WI38 (cell line): Measurements from ENCODE around the gene COPB2.

ENCODE experiments used
- H3K4me3 ChIP-seq: 2 replicates; pipeline ENCODE4 v1.5.1; 2011; ENCODE audit warnings: low read depth, mild to moderate bottlenecking, control low read depth, low read length
- TF ChIP-seq, protein P1 (sequence below): IDR thresholded peaks from 2 replicates; pipeline ENCODE4 v1.5.1; 2012; ENCODE audit warnings: low read depth, mild to moderate bottlenecking, control low read depth, low read length

Gene COPB2

DNA sequence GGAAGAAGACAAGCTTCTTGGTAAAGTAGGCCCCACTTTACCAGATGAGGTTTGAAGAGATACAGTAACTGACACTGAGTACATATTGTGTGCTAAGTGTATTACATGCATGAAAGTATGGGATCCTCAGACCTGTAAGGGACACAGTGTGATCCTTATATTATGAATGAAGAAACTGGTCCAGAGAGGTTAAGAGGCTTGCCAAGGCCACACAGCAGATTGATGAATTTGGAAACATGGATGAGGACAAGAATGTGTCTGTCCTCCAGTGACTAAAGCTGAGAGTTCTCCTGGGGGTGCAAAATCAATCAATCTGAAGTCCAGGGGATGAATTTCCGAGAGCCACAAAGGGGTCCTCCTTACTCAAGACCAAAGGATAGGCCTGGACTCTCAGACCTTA, 77.0 kb downstream of the COPB2 start:
- H3K4me3 ChIP-seq = no peak overlapping the region
- TF ChIP-seq, protein P1, sequence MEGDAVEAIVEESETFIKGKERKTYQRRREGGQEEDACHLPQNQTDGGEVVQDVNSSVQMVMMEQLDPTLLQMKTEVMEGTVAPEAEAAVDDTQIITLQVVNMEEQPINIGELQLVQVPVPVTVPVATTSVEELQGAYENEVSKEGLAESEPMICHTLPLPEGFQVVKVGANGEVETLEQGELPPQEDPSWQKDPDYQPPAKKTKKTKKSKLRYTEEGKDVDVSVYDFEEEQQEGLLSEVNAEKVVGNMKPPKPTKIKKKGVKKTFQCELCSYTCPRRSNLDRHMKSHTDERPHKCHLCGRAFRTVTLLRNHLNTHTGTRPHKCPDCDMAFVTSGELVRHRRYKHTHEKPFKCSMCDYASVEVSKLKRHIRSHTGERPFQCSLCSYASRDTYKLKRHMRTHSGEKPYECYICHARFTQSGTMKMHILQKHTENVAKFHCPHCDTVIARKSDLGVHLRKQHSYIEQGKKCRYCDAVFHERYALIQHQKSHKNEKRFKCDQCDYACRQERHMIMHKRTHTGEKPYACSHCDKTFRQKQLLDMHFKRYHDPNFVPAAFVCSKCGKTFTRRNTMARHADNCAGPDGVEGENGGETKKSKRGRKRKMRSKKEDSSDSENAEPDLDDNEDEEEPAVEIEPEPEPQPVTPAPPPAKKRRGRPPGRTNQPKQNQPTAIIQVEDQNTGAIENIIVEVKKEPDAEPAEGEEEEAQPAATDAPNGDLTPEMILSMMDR = no peak

DNA sequence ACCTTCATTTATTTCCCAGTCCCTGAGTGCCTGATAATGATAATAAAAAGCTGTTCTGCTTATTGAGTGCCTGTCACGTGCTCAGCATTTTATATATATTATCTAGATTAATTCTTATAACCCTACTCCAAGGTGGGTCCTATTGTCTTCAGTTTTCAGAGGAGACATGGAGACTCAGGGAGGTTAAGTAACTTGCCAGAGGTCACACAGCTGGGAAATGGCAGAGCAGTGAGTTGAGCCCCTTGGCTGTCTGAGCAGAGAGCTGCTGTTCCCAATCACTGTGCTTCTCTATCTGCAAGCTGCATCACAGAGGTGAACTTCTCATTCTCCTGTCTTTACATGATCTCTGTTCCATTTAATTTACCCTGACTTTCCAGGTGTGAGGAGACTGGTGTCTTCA, 77.9 kb downstream of the COPB2 start:
- TF ChIP-seq, protein P1 = no peak
- H3K4me3 ChIP-seq = no peak overlapping the region

DNA sequence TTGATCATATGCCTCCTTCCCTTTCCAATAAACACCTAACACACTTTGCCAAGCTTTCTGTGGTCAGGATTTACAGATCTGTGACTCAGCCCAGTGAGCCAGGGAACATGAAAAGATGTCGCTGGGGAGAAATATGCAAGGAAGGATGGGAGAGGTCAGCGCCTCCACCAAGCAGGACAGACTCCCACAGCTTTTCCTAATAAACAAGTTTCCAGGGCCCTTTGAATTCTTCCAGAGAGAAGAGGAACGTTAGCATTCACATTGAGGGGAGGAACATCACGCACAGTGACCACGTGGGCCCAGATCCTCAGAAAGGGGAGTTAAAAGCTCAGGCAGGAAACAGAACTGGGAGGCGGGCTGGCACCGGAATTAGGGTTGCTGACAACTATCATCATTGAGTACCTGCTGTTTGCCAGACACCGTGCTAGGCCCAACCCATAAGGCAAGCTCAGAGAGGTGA, 78.9 kb downstream of the COPB2 start:
- TF ChIP-seq, protein P1 = no peak

DNA sequence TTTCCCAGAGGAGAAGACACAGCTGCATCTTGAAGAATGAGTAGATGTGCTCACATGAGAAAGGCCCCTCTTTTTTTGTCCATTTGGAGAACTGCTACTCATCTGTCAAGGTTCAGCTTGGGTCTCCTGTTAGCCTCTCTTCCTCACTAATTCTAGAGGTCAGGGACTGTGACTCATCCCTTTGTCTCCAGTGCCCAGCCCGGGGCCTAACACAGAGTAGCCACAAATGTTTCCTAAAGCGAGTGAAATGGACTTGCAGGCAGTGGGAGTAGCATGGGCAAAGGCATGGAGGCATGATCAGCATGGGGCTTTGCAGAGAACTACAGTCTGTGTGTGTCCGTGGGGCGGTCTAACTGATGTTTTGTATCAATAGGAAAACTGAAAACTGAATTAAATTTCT, 79.6 kb downstream of the COPB2 start:
- H3K4me3 ChIP-seq = no peak overlapping the region
- TF ChIP-seq, protein P1 = no peak

More for the DNA sequence above, 78.9 kb downstream of the COPB2 start:
- no peak overlapping the region for H3K4me3 ChIP-seq

DNA sequence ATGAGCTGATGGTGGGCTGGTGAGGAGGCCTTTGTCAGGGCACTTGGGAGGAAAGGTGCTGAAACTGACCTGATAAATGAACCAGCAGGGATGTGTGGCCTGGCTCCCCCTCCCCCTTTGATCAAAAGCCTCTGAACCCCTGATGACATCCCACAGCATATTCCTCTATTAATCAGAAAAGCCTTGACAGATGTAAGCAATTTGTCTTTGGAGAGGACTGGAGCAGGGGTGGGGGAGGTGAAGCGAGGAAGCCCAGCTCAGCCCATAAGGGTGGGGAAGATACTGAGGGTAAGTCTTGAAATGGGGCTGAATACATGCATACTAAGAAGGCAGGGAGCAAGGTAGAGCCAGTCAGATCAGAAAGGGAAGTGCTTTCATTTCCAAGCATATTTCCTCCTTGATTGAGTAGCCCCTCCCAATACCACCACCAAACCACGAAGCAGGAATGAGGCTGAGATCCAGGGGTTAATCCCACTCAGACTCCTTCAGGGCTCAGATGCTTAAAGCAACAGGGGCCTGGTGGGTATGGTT, 80.3 kb downstream of the COPB2 start:
- TF ChIP-seq, protein P1 = no peak

DNA sequence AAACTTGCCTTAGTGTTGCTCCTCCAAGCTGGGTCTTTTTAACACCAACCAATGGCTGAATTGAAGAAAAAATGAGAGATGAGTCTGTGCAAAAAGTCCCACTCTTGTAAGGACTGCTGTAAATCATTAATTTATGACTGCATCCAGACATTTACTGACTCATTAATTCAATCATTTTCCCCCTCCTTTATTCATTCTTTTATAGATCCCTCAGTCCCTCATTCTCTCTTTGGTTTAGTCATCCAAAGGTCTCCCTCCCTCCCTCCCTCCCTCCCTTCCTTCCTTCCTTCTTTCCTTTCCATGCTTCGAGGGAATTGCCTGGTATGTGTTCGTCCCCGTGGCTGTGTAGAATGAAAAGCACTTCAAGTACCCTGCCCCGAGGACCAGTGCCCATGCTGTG, 80.9 kb downstream of the COPB2 start:
- TF ChIP-seq, protein P1 = no peak
- H3K4me3 ChIP-seq = no peak overlapping the region

More for the DNA sequence above, 80.3 kb downstream of the COPB2 start:
- no peak overlapping the region for H3K4me3 ChIP-seq

DNA sequence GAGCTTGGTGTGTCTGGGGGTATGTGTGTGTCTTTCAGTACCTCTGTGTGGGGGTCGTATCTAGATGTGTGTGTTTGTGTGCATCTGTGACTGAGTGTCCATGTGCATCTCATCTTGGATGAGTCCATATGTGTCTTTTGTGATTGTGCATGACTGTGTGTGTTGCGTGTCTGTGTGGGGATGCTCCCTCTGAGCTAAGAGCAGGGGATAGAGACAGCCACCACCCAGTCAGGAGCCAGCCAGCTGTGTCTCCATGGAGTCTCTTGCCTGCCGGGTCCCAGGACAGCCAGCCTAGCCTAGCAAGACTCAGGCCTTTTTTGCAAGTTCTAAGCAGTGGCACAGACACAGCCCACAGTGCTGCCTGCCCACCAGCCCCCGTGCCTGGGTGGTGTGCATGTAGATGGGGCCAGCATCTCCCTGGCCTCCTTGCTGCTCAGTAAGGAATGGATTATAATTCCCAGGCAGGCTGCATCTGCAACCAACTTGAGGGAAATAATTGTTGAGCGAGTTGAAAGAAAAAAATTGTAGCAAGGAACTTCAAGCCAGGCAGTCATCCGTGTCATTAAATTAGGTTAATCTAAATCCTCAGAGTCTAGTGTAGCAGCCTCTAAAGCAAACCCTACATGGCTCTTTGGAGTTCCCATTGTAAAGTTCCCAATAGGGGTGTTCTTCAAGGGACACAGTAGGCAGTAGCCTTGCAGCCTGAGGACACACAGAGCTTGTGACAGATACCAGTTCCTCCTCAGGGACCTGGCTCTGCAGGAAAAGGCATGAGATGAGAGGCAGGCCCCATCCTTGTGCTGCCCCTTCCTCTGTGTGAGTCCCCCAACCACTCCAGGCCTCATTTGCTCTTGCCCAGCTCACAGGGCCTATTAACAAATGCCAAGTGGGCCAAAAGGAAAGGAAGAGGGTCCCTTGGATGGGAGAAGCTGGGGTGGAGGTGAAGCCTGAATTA, 81.6 kb downstream of the COPB2 start:
- H3K4me3 ChIP-seq = no peak overlapping the region
- TF ChIP-seq, protein P1 = no peak
